ENCODE measurements around the gene ZNF611. TPM values are rescaled to one million over a fixed set of nuclear protein-coding genes. Genes with fewer than 3 reads are reported as not detected.
"Not testable (repeated sequence)": the region's sequence is repeated elsewhere in the genome, so short reads cannot be mapped to it uniquely, and the experiment has no call there.

Gene ZNF611
- total and polyA plus RNA-seq, 9 donors, result 4.9 to 10.5 (median 7.1) TPM

DNA sequence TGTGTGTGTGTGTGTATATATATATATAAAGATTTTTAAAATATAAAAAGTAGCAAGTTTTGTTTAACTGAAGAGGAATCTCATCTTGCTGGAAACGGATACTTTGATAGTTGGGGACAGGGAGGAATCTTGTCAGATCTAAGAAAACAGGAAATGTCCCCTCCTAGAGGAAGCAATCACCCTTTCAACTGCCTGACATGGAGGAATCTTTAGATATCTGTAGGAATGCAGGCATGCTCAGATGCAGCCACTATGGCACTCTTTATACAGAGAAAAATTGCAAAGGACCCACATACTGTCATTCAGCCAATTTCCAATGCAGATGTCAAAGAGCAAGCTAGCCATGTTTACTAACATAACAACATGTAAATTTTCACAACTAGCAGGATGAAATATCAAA, 38.8 kb downstream of the ZNF611 start:
- H3K4me3 ChIP-seq (ENCODE audit: low read length), result no peak overlapping the region
- no peaks in the 10 kb centered on the region for H3K9me3 ChIP-seq (replicated peaks; ENCODE audit: control insufficient read depth, low read depth, low read length)
- no peak overlapping the region for H3K27ac ChIP-seq (ENCODE audit: low read length)
- no peak for DNase-seq
- no CpG with 5 or more reads among the region's 1 CpG for WGBS (ENCODE audit: insufficient coverage)
- H3K4me1 ChIP-seq (ENCODE audit: control insufficient read depth, insufficient read depth, low read length), result peaks cover 7% of the 10 kb centered on the region
- H3K36me3 ChIP-seq (ENCODE audit: control insufficient read depth, insufficient read depth, low read length), result no peaks in the 10 kb centered on the region
- no peaks in the 10 kb centered on the region for H3K27me3 ChIP-seq (ENCODE audit: control insufficient read depth, insufficient read depth, low read length)

GRCh38 chr19:52694921-52695320, 39.9 kb downstream of the ZNF611 start:
- 89% methylated on average over 3 of the region's 11 CpGs for WGBS (ENCODE audit: insufficient coverage)
- Histone ChIP-seq H3K9me3 (replicated peaks; ENCODE audit: control insufficient read depth, low read depth, low read length) (no peaks in the 10 kb centered on the region), H3K27ac (ENCODE audit: low read length) (no peak overlapping the region), H3K4me3 (ENCODE audit: low read length) (no peak overlapping the region), H3K4me1 (ENCODE audit: control insufficient read depth, insufficient read depth, low read length) (peaks cover 7% of the 10 kb centered on the region), H3K36me3 (ENCODE audit: control insufficient read depth, insufficient read depth, low read length) (no peaks in the 10 kb centered on the region), H3K27me3 (ENCODE audit: control insufficient read depth, insufficient read depth, low read length) (no peaks in the 10 kb centered on the region)
- DNase-seq, result no peak

GRCh38 chr19:52694281-52694680, 40.6 kb downstream of the ZNF611 start:
- DNase-seq; H3K27me3 ChIP-seq (ENCODE audit: control insufficient read depth, insufficient read depth, low read length); H3K27ac ChIP-seq (ENCODE audit: low read length); H3K4me1 ChIP-seq (ENCODE audit: control insufficient read depth, insufficient read depth, low read length); H3K4me3 ChIP-seq (ENCODE audit: low read length); H3K9me3 ChIP-seq (replicated peaks; ENCODE audit: control insufficient read depth, low read depth, low read length); H3K36me3 ChIP-seq (ENCODE audit: control insufficient read depth, insufficient read depth, low read length): not testable (repeated sequence)
- no CpG with 5 or more reads among the region's 3 CpGs for WGBS (ENCODE audit: insufficient coverage)

GRCh38 chr19:52692431-52693008, 42.3 kb downstream of the ZNF611 start:
- 76% methylated on average over 3 of the region's 8 CpGs for WGBS (ENCODE audit: insufficient coverage)
- Histone ChIP-seq H3K4me3 (ENCODE audit: low read length) (no peak overlapping the region), H3K4me1 (ENCODE audit: control insufficient read depth, insufficient read depth, low read length) (peaks cover 7% of the 10 kb centered on the region), H3K27ac (ENCODE audit: low read length) (no peak overlapping the region), H3K27me3 (ENCODE audit: control insufficient read depth, insufficient read depth, low read length) (no peaks in the 10 kb centered on the region), H3K9me3 (replicated peaks; ENCODE audit: control insufficient read depth, low read depth, low read length) (no peaks in the 10 kb centered on the region), H3K36me3 (ENCODE audit: control insufficient read depth, insufficient read depth, low read length) (no peaks in the 10 kb centered on the region)
- DNase-seq, result no peak

DNA sequence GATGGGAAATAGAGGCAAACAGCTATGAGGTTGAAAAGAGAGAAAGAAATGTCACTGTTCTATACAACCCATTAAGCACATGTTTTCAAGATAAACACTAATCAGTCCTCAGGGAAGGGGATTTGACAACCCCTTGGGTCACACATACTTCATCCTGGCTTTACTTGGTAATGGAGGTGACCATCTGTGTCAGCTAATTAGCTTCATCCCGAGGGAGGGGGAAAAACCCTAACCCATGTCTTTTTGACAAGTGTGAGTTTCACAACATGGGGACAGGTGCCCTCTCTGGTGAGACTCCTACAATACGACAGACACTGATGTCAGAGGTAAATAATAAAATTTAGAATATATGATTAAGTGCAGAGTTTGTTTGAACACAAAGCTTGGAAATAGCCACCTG, 43.1 kb downstream of the ZNF611 start:
- Histone ChIP-seq H3K27me3 (ENCODE audit: control insufficient read depth, insufficient read depth, low read length) (no peaks in the 10 kb centered on the region), H3K36me3 (ENCODE audit: control insufficient read depth, insufficient read depth, low read length) (no peaks in the 10 kb centered on the region), H3K27ac (ENCODE audit: low read length) (peak overlapping the region; percentile 95), H3K4me1 (ENCODE audit: control insufficient read depth, insufficient read depth, low read length) (peaks cover 7% of the 10 kb centered on the region), H3K9me3 (replicated peaks; ENCODE audit: control insufficient read depth, low read depth, low read length) (no peaks in the 10 kb centered on the region), H3K4me3 (ENCODE audit: low read length) (no peak overlapping the region)
- WGBS (ENCODE audit: insufficient coverage), result no CpG with 5 or more reads among the region's 2 CpGs
- no peak for DNase-seq

DNA sequence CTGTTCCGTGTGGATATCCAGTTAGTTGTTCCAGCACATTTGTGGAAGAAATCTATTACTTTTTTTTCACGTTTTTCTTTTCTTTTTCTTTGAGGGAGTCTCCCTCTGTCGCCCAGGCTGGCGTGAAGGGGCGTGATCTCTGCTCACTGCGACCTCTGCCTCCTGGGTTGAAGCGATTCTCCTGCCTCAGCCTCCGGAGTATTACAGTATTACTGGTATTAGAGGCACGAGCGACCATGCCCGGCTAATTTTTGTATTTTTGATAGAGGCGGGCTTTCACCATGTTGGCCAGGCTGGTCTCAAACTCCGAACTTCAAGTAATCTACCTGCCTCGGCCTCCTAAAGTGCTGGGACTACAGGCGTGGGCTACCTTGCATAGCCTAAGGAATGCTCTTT, 43.6 kb downstream of the ZNF611 start:
- DNase-seq, result no peak
- Histone ChIP-seq H3K4me1 (ENCODE audit: control insufficient read depth, insufficient read depth, low read length) (peaks cover 7% of the 10 kb centered on the region), H3K36me3 (ENCODE audit: control insufficient read depth, insufficient read depth, low read length) (no peaks in the 10 kb centered on the region), H3K9me3 (replicated peaks; ENCODE audit: control insufficient read depth, low read depth, low read length) (no peaks in the 10 kb centered on the region), H3K27me3 (ENCODE audit: control insufficient read depth, insufficient read depth, low read length) (no peaks in the 10 kb centered on the region), H3K27ac (ENCODE audit: low read length) (peak overlapping the region; percentile 95), H3K4me3 (ENCODE audit: low read length) (peak overlapping the region; percentile 86)
- WGBS (ENCODE audit: insufficient coverage), result 13% methylated on average over 3 of the region's 15 CpGs

GRCh38 chr19:52690369-52691214, 44.3 kb downstream of the ZNF611 start:
- 0% methylated on average over 38 of the region's 47 CpGs for WGBS (ENCODE audit: insufficient coverage)
- peak overlapping the region; percentile 86 for H3K4me3 ChIP-seq (ENCODE audit: low read length)
- H3K27ac ChIP-seq (ENCODE audit: low read length), result peak overlapping the region; percentile 95
- H3K4me1 ChIP-seq (ENCODE audit: control insufficient read depth, insufficient read depth, low read length), result peaks cover 7% of the 10 kb centered on the region
- H3K36me3 ChIP-seq (ENCODE audit: control insufficient read depth, insufficient read depth, low read length), result no peaks in the 10 kb centered on the region
- no peaks in the 10 kb centered on the region for H3K9me3 ChIP-seq (replicated peaks; ENCODE audit: control insufficient read depth, low read depth, low read length)
- no peaks in the 10 kb centered on the region for H3K27me3 ChIP-seq (ENCODE audit: control insufficient read depth, insufficient read depth, low read length)
- DNase-seq, result peak; percentile 98

DNA sequence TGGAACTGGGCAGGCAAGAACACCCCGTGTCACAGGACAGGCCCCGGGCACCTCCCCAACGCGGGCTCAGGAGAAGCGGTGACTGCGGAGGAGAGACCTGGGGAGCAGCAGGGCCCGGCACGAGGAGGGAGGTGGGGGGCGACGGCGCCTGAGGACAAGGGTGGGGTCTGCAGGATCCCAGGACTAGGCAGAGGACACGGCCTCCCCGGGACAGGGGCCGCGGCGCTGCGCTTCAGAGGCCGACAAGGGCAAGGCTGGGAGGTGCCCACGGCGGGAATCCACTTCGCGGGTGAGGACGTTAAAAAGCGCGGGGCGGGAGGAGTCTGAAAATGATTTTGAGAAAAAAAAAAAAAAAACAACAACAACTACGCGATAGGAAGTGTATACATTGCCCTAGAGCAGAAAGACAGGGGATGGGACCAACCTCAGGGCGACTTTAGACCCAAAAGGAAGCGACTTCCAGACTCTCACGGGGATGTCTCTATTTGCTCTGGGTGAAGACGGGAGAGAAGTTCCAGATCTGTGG, 44.9 kb downstream of the ZNF611 start:
- no peak for DNase-seq
- 0% methylated on average over 21 of the region's 32 CpGs for WGBS (ENCODE audit: insufficient coverage)
- H3K4me3 ChIP-seq (ENCODE audit: low read length), result peak overlapping the region; percentile 86
- H3K9me3 ChIP-seq (replicated peaks; ENCODE audit: control insufficient read depth, low read depth, low read length), result no peaks in the 10 kb centered on the region
- peaks cover 7% of the 10 kb centered on the region for H3K4me1 ChIP-seq (ENCODE audit: control insufficient read depth, insufficient read depth, low read length)
- no peaks in the 10 kb centered on the region for H3K27me3 ChIP-seq (ENCODE audit: control insufficient read depth, insufficient read depth, low read length)
- no peaks in the 10 kb centered on the region for H3K36me3 ChIP-seq (ENCODE audit: control insufficient read depth, insufficient read depth, low read length)
- H3K27ac ChIP-seq (ENCODE audit: low read length), result peak overlapping the region; percentile 95

GRCh38 chr19:52688925-52689796, 45.7 kb downstream of the ZNF611 start:
- not testable (repeated sequence) for H3K27me3 ChIP-seq (ENCODE audit: control insufficient read depth, insufficient read depth, low read length); H3K9me3 ChIP-seq (replicated peaks; ENCODE audit: control insufficient read depth, low read depth, low read length); H3K4me1 ChIP-seq (ENCODE audit: control insufficient read depth, insufficient read depth, low read length); H3K36me3 ChIP-seq (ENCODE audit: control insufficient read depth, insufficient read depth, low read length)
- DNase-seq, result peak; percentile 6
- Histone ChIP-seq H3K4me3 (ENCODE audit: low read length) (peak overlapping the region; percentile 86), H3K27ac (ENCODE audit: low read length) (peak overlapping the region; percentile 95)
- 10% methylated on average over 5 of the region's 6 CpGs for WGBS (ENCODE audit: insufficient coverage)

DNA sequence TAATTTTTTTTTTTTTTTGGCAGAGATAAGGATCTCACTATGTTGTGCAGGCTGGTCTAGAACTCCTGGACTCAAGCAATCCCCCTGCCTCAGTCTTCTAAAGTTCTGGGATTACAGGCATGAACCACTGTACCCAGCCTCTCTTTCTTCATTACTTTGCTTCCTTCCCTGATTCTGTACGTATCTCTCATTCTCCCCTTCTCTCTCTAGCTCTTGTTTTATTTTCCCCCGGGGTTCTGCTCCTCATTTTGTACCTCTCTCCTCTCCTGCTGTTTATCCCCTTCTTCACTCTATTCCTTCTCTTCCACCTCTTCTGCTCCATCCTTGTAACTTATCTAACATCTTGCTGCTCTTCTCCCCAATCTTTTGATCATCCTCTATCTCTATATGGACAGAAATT, 46.5 kb downstream of the ZNF611 start:
- Histone ChIP-seq H3K36me3 (ENCODE audit: control insufficient read depth, insufficient read depth, low read length) (no peaks in the 10 kb centered on the region), H3K4me3 (ENCODE audit: low read length) (no peak overlapping the region), H3K4me1 (ENCODE audit: control insufficient read depth, insufficient read depth, low read length) (peaks cover 7% of the 10 kb centered on the region), H3K27me3 (ENCODE audit: control insufficient read depth, insufficient read depth, low read length) (no peaks in the 10 kb centered on the region), H3K27ac (ENCODE audit: low read length) (no peak overlapping the region), H3K9me3 (replicated peaks; ENCODE audit: control insufficient read depth, low read depth, low read length) (no peaks in the 10 kb centered on the region)
- 78% methylated on average over 2 of the region's 2 CpGs for WGBS (ENCODE audit: insufficient coverage)
- no peak for DNase-seq
